Measurements from ENCODE around the gene JAM3.

DNA sequence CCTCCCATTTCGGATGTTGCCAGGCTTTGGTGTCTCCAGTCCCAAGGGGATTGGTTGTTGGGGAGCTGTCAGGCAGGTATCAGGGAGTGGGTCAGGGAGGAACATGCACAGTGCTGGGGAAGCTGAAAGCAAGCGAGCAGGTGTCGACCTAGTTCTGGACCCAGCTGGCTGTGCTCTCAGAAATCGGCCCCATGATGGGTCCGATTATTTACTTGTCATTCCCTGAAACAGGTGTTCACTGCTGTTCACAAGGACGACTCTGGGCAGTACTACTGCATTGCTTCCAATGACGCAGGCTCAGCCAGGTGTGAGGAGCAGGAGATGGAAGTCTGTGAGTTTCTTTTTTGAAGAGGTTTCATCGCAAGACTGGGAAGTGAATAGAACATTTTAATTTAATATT lies 76.8 kb downstream of the JAM3 start:
- TF ChIP-seq EZH2 (IDR thresholded peaks at IDR 0.05; ENCODE audit: low read depth): no peak
- TF ChIP-seq, protein P1, sequence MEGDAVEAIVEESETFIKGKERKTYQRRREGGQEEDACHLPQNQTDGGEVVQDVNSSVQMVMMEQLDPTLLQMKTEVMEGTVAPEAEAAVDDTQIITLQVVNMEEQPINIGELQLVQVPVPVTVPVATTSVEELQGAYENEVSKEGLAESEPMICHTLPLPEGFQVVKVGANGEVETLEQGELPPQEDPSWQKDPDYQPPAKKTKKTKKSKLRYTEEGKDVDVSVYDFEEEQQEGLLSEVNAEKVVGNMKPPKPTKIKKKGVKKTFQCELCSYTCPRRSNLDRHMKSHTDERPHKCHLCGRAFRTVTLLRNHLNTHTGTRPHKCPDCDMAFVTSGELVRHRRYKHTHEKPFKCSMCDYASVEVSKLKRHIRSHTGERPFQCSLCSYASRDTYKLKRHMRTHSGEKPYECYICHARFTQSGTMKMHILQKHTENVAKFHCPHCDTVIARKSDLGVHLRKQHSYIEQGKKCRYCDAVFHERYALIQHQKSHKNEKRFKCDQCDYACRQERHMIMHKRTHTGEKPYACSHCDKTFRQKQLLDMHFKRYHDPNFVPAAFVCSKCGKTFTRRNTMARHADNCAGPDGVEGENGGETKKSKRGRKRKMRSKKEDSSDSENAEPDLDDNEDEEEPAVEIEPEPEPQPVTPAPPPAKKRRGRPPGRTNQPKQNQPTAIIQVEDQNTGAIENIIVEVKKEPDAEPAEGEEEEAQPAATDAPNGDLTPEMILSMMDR (conservative IDR thresholded peaks at IDR 0.05): no peak
